ENCODE measurements around the gene ANKS1A.

ANKS1A gene

DNA sequence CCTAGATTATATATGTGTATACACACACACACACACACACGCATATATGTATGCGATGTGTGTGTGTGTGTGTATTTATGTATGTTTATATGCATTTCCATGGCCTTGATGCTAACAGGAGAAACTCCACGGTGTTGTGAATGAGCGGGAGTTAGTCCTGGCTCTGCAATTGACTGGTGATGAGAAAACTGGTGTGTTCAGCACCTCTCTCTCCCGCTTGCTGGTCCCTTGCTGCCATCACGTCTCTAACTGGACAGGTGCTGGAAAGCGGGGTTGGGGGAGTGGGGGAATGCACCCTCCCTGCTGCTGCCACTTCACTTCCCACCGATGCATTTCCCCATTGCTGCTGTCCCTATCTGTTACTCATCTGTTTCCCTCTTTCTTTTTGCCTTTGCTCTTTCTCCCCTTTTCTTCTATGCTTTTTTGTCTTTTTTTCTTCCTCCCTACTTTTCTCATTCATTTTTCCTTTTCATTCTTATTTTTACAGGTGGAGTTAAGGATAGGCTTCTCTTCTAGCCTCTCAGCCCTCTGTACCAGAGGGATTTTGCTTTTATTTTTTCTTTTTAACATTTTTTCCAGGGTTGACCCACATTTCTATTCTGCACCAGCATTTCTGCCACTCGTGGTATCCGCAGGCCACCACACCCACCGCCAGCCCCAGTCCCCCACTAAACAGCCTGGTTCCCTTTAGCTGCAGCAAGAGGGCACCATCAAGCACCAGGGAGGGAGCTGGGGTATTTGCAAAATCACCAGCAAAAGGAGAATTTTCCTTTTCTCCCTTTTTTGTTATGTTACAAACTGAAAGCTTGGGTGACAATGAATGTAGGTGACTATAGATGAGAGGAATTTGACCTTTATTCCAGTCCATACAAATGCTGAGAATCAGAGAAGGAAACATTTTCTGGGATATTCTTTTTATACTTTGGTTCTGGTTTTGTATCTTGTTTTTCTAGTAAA lies 136.5 kb downstream of the ANKS1A start:
- DNase-seq: no peak

DNA sequence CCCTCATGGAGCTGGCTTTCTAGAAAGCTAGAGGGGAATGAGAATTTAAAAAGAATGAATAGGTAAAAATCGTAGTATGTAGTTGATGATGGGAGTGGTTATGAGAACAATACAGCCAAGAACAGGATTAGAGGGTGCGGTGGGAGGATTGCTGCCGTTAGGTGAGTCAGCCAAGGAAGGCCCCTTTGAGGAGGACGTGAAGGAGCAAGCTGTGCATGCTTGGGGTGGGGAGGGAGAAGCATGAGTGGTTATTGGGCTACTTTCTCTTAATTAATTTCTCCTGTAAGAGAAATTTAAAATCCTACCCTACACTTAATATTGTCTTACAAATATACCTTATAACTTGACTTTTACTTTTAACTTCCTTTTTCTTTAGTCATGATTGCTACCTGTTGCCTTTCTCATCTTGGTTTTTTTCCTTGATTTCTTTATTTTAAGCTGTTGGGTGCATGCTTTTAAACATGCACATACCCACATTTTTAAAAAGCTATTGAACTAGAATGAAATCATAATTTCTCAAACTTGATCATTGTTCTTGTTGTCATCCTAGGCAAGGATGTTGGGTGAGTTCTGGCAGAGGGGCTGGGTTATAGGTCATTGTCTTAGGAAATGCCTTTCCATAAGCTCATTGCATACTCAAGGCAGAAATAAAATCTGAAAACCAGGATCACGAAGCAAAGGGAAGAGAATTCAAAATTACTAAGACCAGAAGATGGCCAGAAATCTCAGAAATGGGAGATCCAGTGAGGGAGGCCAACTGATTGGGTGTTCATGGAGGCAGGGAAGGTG lies 137.6 kb downstream of the ANKS1A start:
- no peak for DNase-seq

DNA sequence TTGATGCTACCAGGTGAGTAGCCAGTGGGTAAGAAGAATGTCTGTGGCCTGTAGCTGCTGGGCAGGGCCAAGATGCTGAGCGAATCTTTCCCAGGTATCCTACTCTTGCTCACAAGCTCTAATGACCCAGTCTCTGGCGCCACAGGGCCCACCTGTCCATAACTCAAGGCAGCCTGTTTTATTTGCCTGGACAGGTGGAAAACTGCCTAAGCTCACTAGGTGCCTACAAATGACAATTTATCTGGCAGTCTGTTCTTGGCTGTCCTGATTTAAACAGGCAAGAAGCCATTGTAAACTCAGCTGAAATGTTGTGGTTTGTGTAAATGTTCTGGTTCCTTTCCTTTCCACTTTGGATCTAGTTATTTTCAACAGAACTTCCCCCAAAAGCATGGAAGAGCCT lies 138.8 kb downstream of the ANKS1A start:
- DNase-seq: no peak

DNA sequence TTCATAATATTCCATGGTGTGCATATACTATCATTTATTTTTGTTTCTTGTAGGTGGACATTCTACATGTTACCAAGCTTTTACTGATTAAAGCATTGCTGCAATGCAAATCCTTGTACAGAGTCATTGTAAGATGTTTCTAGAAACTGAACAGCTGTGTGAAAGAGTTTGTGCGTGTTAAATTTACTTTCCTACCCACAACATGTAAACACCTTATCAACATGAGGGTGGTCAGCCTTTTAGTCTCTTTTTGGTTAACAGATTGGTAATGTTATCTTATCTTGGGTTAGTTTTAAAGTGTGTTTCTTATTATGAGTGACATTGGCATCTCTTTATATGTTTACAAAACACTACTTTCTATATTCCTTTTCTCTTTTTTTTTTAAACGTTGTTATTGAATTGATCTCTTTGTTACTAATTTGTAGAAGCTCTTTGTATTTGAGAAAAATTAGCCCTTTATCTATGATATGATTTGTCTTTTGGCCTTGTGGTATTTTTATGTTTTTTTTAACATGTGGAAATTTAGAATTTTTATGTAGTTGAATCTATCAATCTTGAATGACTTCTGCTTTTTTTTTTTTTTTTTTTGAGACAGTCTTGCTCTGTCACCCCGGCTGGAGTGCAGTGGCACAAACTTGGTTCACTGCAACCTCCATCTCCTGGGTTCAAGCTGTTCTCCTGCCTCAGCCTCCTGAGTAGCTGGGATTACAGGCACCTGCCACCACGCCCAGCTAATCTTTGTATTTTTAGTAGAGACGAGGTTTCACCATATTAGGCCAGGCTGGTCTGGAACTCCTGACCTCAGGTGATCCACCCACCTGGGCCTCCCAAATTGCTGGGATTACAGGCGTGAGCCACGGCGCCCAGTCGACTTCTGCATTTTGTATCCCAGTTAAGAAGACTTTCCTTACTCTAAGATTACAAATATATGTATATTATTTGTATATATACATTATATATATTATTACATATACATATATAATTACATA lies 140.0 kb downstream of the ANKS1A start:
- no peak for DNase-seq

DNA sequence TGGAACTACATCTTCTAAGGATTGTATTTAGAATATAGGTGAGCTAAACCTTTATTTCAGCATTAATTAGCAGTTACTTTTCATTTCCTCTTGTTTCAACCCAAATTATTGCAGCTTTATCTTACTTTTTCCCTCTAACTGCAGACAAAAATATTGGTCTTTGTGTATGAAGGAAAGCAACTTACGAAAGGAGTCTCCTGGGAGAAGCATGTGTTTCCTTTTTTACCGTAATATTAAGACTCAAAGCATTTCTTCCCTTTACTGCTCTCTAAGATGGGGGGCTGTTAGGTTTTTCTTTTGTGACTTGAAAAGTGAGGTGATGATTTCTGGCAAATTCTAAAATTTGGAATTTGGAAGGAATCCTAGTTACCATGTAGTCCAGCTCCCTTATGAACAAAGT lies 141.0 kb downstream of the ANKS1A start:
- no peak for DNase-seq

DNA sequence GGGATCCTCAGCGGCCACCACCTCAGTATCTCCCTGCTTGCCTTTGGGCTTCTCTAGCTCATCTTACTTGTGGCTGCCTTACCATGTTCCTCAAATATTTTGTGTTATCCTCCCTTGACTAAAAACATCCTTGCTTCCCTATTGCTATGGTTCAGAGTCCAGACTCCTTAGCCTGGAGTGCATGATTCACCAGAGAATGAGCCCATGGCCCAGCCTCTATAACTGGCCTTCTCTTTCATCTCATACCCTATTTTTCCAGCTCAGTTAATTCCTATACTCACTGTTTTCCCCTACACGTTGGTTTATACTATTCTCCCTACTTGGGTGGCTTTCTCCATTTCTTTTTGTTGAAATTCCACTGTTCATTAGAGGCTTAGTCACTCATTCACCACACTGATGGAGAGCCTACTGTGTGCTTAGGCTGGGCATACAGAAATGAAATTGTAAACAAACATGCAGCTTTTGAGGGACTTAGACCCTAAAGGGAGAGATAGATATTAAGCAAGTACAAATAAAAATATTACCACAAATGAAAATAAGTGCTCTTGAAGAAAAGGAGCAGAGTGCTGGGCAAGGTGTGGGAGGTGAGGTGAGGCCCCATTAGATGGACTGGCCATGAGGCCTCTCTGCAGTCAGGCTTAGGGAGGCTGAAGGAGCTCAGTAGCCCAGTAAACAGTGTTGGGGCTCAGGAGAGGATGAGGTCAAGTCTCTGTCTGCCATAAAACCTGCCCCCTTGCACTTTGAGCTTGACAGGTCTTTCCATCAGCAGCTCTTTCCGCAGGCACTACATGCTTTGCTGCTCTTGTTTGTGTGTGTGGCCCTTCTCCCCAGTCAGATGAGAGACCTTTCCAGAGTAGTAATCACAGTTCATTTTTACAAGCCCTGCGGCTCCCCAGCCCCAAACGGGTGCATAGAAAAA lies 142.8 kb downstream of the ANKS1A start:
- no peak for DNase-seq

DNA sequence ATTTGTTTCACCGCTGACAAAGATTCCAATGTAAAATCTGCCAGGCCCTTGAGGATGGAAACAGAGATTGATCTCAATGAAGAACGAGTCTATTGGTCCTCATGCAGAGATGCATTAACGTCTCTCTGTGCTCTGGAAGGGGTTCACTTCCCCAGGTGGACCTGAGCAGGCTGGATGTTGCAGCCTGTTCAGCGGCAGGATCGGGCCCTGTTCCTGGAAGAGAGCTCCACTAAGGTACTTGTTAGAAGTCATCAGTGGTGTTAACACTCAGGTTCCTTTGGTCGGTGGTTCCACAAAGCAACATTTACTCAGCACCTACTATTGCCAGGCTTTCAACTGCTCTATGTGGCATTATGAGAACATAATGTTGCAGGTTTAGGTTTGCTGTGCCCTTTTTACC lies 144.6 kb downstream of the ANKS1A start:
- no peak for DNase-seq

DNA sequence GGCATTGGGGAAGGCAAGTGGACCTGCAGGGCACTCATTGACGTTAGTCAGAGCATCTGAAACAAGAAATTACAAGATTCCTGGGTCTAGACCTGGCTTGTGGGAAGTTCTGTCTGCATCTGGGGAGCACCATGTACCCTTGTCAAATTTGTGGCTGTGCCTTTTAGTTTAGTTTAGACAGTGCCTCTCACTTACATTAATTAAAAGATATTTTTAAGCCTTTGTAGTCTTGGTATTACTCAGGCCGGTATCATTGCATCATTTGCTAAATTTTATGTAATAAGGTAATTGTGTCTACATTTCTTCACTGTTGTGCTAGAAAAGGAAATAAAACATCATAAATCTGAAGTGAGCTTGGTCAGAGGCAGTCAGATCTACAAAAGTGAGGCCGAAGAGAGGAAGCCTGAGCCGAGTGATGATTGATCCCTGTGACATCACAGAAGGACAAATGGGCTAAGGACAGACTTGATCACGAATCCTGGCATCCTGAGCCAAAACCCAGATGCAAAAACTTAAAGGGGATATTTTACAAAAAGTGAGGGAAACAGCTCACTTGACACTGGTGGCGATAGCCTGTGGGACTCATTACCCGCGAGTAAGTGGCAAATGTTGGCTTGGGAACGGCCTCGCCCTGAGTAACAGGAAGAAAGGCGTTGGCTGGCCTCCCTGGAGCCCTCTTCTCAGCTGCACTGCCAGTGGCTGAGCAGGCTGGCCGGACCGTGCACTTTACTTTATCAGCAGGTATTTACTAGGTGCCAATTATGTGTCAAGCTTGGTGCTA lies 145.5 kb downstream of the ANKS1A start:
- DNase-seq: no peak

DNA sequence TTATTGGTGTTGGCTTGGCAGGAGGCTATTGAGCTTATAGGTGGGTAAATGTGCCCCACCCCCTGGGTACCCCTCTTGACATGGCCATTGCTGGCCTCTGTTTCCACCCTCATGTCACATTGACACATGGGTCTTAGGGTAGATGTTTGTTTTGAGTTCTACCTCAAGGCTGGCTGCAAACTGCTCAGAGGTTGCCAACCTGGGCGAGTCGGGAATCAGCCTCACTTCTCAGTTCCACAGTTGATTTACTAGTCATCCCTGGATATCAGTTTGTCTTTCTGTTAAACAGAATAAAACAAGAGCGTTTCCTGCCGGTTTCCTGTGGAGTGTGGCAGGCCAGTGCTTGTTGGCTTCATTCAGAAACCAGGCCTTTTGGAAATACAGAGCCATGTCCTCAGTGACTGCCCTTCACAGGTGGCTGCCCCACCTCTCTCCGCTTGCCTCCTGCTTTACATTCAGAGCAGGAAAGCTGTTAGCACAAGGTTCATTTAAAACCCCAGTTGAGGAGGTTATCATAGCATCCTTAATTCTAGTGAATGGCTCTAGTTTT lies 146.5 kb downstream of the ANKS1A start:
- DNase-seq: no peak

DNA sequence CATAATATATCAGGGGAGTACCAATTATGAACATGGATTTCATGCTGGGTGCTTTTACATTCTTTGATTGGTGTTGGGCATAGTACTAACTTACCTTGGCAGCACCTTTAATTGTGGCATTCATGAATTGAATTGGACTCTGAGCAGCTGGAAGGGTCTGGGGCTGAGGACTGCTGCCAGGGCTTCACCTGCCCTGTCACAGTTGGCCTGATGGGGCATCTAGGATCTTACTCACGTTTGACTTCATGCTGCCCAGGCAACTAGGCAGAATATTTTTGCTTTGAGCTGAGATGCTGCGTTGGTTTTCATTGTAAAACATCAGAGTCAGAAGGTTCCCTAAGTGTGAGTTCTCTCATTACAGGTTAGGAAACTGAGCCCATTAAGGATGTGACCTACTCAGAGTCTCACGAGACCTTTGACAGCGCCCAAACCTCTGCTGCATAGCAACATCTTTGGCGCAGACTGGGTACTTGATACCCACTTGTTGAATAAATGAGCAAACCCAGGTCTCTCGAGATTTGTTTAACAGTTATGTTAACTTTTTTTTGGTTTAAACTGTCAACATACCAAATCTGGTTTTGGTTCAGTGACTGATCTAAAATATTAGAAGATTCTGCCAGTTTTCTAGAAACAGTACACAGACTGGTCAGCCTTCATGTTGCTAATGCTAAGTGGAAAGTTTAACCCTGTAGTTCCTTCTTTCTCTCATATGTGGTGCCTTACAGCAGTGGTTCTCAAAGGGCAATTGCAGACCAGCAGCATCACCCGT lies 147.2 kb downstream of the ANKS1A start:
- DNase-seq: no peak

DNA sequence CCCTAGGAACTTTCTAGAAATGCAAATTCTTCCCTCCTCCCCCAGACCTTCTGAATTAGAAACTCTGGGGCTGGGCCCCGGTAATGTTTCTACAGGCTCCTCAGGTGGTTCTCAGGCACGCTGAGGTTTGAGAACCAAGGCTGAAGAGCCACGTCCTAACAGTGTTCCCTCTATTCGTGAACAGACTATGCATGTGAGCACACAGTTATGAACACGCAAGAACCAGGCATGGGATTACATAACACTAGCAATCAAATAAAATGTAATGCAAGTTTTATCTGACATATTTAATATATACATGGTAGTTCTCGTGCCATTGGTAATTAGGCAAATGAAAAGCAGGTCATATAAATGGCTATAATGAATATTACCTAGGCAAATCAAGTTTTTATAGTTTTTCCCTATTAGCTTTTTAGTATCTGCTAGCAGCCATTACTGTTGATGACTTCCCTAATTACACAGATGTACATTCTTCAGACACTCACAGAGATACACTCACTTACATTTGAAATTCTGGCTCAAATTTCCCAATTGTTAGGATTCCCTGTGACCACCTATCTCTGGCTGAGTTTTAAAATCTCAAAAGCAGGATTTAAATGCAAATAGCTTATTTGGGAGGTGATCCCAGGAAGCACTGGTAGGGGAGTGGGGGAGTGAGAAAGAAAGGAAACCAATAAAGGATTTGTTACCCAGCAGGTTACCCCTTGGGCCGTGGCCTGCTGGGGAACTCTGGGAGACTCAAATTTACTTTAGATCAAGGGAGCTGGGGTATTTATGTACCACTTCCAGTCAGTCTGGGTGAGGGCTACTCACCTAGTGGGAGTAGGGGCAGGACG lies 148.0 kb downstream of the ANKS1A start:
- no peak for DNase-seq

DNA sequence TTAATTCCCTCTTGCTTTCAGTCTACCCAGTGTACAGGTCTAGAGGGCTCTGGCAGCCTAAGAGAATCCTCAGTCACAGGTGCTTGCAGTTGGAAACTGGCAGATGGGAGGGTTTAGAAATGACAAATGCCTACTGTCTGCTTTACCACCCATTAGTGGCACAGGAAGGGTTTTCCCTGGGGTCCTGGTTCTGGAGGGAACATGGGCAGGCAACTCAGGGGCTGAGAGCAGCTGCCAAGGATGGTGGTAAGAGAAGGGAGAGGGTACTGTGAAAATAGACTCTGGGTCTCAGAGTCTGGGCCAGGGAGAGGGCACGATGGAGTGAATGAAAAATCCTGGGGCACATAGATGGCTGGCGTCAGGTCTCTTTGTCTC lies 148.6 kb downstream of the ANKS1A start:
- no peak for DNase-seq

DNA sequence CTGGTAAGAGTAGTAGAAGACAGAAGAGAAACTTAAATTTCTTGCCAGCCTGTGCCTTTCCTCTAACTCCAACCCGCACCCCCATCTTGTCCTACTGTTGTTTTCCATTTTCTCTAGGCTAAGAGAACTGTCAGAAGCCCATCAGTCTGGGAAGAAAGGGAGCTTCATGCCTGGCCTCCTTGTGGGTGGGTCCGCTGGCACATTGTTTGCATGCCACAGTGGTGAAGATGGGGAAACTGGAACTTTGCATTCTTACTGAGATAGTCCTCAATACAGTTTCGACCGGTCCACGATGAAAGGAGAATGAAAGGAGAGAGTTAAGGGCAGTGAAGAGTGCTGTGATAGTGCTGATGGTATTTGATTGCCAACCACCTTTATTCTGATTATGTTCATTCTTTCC lies 149.0 kb downstream of the ANKS1A start:
- no peak for DNase-seq

DNA sequence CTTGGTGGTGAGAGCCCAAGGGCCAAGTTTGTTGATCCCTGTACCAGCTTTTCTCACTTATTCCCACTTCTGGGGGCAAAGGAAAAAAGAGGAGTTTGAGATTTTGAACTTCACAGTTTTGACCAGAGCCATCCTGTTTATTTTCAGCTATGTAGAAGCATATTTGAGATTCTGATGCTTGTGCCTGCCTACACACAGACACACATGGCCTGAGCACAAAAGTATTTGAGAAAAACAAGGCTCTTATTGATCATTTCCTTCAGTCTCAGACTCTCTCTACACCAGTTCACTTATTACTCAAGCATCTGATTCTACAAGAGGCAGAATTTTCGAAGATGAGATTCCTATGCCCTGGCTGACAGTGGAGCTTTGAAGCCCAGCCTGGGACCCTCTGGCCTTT lies 151.3 kb downstream of the ANKS1A start:
- DNase-seq: no peak

DNA sequence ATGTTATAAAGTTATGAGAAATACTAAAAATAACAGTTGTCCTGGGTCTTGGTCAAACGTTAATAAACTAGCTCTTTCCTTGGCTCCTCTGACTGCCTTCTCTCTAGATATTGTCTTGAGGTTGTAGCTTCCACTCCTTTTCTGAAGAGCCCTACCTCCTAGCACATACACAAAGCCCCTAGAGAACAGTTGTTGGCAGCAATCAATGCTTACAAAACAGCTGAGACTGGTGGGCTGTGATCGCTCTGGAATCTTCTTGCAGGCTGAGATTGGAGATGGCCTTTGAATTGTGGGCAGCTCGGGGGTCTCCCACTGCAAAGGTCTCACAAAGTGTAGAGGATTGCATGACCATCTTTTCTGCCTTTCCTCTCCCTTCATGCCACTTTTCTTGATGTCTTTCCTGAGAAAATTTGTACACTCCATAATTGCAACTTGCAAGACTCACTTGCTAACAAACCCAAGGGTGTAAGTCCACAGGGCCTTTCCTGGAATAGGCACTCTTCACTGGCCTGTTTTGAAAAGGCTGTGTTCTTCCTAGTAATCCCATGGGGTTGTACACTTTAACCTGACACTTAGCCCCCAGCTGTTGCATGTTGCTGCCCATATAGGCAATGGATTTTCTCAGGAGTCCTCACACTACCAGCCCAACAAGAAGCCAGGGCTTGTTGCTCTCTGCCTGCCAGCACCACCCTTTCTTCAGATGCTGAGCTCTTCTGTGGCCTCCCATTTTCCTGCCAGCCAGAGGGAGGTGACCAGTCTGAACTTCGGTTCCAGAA lies 152.2 kb downstream of the ANKS1A start:
- no peak for DNase-seq

DNA sequence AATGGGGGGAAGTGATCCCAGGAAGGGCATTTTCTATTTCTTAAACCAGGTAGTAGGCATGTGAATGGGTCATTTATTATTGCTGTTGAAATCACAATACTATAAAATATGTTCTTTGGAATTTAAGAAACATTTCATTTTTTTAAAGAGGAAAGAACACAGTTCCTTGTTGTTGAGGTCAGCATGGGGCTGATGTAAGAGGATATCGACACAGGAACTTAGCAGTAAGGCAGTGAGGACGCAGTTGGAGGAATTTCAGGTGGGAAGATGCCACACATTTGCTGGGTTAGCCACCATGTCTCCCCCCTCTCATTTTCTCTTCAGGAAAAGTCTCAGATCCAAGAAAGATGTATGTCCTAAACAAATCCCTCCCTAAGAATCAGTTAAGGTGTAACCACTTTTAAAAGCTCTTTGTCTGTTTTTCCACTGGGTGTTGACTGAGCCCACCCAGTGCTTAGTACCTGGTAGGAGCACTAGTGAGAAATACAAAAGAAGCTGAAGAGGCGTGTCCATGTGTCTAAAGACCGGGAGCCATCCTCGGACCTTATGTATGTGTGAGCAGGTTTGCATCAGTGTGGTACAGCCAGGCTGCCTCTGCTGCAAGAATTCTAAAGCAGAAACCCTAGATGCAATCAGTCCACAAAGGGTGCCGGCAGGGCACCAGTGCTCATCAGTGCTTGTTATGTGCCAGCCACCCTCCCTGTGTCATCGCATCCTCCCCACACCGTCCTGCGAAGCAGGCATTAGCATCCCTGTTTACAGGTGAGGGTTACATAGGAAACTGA lies 153.2 kb downstream of the ANKS1A start:
- no peak for DNase-seq
